GM19239 (cell line): ENCODE data around the gene GTPBP10.
"Not testable (repeated sequence)": the region's sequence is repeated elsewhere in the genome, so short reads cannot be mapped to it uniquely, and the experiment has no call there.

Source experiments
- DNase-seq: peaks from one replicate; pipeline ENCODE4 v3.0.0; 2011; ENCODE audit warnings: low spot score; ENCODE audit not compliant: insufficient read length
- FAIRE-seq: peaks from 2 replicates; lab custom pipeline; 2011; peaks lifted over from hg19 to GRCh38; lab: Jason Lieb, UNC

The GTPBP10 gene

GRCh38 chr7:90350032-90350431 lies 3.5 kb downstream of the GTPBP10 start:
- FAIRE-seq, DNase-seq: not testable (repeated sequence)

- FAIRE-seq (no peak), DNase-seq (no peak)
Observed at GRCh38 chr7:90351987-90352386, 5.5 kb downstream of the GTPBP10 start.

GRCh38 chr7:90383422-90383821 lies 36.9 kb downstream of the GTPBP10 start:
- FAIRE-seq: no peak

GRCh38 chr7:90383861-90384260 lies 37.3 kb downstream of the GTPBP10 start:
- DNase-seq (no peak), FAIRE-seq (no peak)

More at GRCh38 chr7:90383422-90383821, 36.9 kb downstream of the GTPBP10 start:
- DNase-seq: no peak

GRCh38 chr7:90384433-90384832 lies 37.9 kb downstream of the GTPBP10 start:
- DNase-seq: no peak
- FAIRE-seq: no peak

- FAIRE-seq (no peak), DNase-seq (no peak)
Observed at GRCh38 chr7:90387470-90388240, 41.1 kb downstream of the GTPBP10 start.

- DNase-seq: no peak
- peak; percentile 21 for FAIRE-seq
Observed at GRCh38 chr7:90390926-90391325, 44.4 kb downstream of the GTPBP10 start.

GRCh38 chr7:90391488-90391887 lies 45.0 kb downstream of the GTPBP10 start:
- FAIRE-seq: no peak
- no peak for DNase-seq

GRCh38 chr7:90396420-90396819 lies 49.9 kb downstream of the GTPBP10 start:
- no peak for DNase-seq
- FAIRE-seq: no peak

GRCh38 chr7:90401989-90402388 lies 55.5 kb downstream of the GTPBP10 start:
- FAIRE-seq (no peak), DNase-seq (no peak)

- FAIRE-seq (no peak), DNase-seq (no peak)
Observed at GRCh38 chr7:90402785-90403173, 56.3 kb downstream of the GTPBP10 start.

- FAIRE-seq: peak; percentile 98
- DNase-seq: peak; percentile 50
Observed at GRCh38 chr7:90403174-90404113, 56.9 kb downstream of the GTPBP10 start, which contains the start of gene CLDN12. CLDN12 (plus strand) TSS chr7:90403461; CDS start chr7:90412677, 9,216 bp downstream.

- FAIRE-seq: no peak
Observed at GRCh38 chr7:90404777-90405176, 58.3 kb downstream of the GTPBP10 start.

GRCh38 chr7:90407484-90407821 lies 60.9 kb downstream of the GTPBP10 start:
- DNase-seq (no peak), FAIRE-seq (no peak)

More at GRCh38 chr7:90404777-90405176, 58.3 kb downstream of the GTPBP10 start:
- no peak for DNase-seq

- FAIRE-seq (no peak), DNase-seq (no peak)
Observed at GRCh38 chr7:90408142-90408541, 61.6 kb downstream of the GTPBP10 start.

- no peak for DNase-seq
- FAIRE-seq: no peak
Observed at GRCh38 chr7:90409667-90410066, 63.2 kb downstream of the GTPBP10 start.

GRCh38 chr7:90411510-90411909 lies 65.0 kb downstream of the GTPBP10 start:
- no peak for FAIRE-seq
- no peak for DNase-seq

- no peak for DNase-seq
Observed at GRCh38 chr7:90412458-90413184, 66.1 kb downstream of the GTPBP10 start.

GRCh38 chr7:90413185-90413528 lies 66.6 kb downstream of the GTPBP10 start:
- DNase-seq (no peak), FAIRE-seq (no peak)

More at GRCh38 chr7:90412458-90413184, 66.1 kb downstream of the GTPBP10 start:
- no peak for FAIRE-seq

- FAIRE-seq: no peak
Observed at GRCh38 chr7:90421651-90422050, 75.1 kb downstream of the GTPBP10 start.

More at GRCh38 chr7:90421651-90422050, 75.1 kb downstream of the GTPBP10 start:
- DNase-seq: no peak
